H1 (cell line): Measurements from ENCODE around the gene CD276. TPM values are rescaled to one million over a fixed set of nuclear protein-coding genes. Genes with fewer than 3 reads are reported as not detected.

Experiments
- SIN3A ChIP-seq, 2 experiments: IDR thresholded peaks in 1 of 2; conservative IDR thresholded peaks in 1 of 2; 2 replicates each; pipeline ENCODE4 v1.6.1; 2011 to 2012; ENCODE audit warnings: low read length in 2 of 2, improper control_type of control experiment in 1 of 2, low read depth in 1 of 2, mild to moderate bottlenecking in 1 of 2
- polyA plus RNA-seq, 7 experiments: library from polyadenylated mRNA; depleted of rRNA in 3 of 7; stranded (reverse) in 5 of 7; unstranded in 2 of 7; fragments of >200 nt in 5 of 7; fragments of 200-250 nt in 2 of 7; gene quantifications; 1 replicate in 5 of 7; 2 replicates in 1 of 7; 4 replicates in 1 of 7; pipeline versions ENCODE4 v1.2.1 to v1.2.3, GENCODE V29; 2011 to 2013; ENCODE audit warnings: missing spikeins in 2 of 7, mixed read lengths in 2 of 7
- total RNA-seq: library from RNA; stranded (reverse); fragmentation: NEBNext Ultra II Directional; extraction: Animal tissue kit (Norgen Biotek cat#: 25700); gene quantifications from 2 replicates; pipeline ENCODE4 v1.2.1, GENCODE V29; 2021
- TF ChIP-seq, protein P1 (sequence below), 3 experiments: IDR thresholded peaks; 1 replicate in 2 of 3; 2 replicates in 1 of 3; pipeline versions ENCODE4 v1.5.1 to v1.6.1; 2011; ENCODE audit warnings: low read length in 3 of 3, mild to moderate bottlenecking in 3 of 3, inconsistent platforms in 2 of 3, low read depth in 1 of 3, moderate library complexity in 1 of 3; ENCODE audit not compliant: insufficient read depth in 1 of 3; ENCODE audit errors: control extremely low read depth in 1 of 3

CD276 gene
- total and polyA plus RNA-seq, 2 of the 8 experiments (the other 6 are each of a cell fraction or from before 2014, with no cell fraction given), result 156 to 158 TPM

DNA sequence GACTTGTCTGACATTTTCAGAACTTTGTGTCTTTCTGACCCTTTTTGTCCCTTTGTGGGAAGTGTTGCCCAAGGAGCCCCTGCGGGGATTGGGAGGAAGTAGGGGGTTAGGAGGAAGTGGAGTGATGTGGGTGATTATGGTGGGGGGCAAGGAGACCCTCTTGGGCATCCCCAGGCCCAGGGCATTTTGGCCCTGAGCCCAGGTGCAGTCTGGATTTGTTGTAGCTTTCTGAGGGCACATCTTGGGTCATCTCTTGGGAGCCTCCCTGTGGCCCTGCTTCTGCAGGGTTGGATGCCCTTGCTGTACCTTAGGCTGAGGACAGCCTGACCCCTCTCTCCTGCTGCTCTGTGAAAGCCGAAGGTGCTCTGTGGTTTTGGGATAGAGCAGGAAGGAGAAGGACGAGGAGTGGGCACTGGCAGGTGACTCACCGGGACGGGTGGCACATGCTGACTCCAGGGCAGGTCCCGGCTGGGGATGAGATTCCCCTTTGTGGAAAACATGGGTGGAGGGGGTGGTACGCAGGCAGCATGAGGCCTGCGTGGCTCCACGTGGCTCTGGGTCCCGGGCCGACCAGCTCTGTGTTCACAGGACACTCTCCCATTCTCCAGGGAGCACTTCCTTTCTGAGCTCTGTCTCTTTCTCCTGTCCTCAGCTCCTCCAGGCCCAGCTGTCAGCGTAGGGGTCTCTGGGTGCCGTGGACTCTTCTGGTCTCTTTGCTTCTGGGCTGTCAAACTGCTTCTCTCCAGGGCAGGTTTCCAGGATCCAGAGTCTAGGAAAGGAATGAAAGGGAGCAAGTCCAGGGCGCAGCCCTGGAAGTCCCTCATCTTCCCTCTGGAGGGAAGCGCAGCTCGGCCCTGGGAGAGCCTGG lies 11.8 kb downstream of the CD276 start (continued):
- TF ChIP-seq, protein P1, sequence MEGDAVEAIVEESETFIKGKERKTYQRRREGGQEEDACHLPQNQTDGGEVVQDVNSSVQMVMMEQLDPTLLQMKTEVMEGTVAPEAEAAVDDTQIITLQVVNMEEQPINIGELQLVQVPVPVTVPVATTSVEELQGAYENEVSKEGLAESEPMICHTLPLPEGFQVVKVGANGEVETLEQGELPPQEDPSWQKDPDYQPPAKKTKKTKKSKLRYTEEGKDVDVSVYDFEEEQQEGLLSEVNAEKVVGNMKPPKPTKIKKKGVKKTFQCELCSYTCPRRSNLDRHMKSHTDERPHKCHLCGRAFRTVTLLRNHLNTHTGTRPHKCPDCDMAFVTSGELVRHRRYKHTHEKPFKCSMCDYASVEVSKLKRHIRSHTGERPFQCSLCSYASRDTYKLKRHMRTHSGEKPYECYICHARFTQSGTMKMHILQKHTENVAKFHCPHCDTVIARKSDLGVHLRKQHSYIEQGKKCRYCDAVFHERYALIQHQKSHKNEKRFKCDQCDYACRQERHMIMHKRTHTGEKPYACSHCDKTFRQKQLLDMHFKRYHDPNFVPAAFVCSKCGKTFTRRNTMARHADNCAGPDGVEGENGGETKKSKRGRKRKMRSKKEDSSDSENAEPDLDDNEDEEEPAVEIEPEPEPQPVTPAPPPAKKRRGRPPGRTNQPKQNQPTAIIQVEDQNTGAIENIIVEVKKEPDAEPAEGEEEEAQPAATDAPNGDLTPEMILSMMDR (IDR thresholded peaks at IDR 0.05; ENCODE audit: control extremely low read depth in 1 of 3, insufficient read depth in 1 of 3, low read depth in 1 of 3, low read length in 3 of 3), result no peak
- TF ChIP-seq SIN3A (conservative IDR thresholded peaks at IDR 0.05 in 1 of 2, IDR thresholded peaks at IDR 0.05 in 1 of 2; ENCODE audit: low read depth in 1 of 2, low read length in 2 of 2), result no peak
